Anterior cingulate cortex (tissue), 58 donors: ENCODE data around the gene NTRK3.
"Not testable (repeated sequence)": the region's sequence is repeated elsewhere in the genome, so short reads cannot be mapped to it uniquely, and the experiment has no call there.

Experiments
- DNase-seq, 58 donors: peaks; one replicate each; lab custom pipeline; 2025; lab: John Stamatoyannopoulos, UW

The NTRK3 gene

GRCh38 chr15:87863152-87863551 is 393.4 kb downstream of the NTRK3 start:
- DNase-seq, result no peak

GRCh38 chr15:87860743-87861142 is 395.8 kb downstream of the NTRK3 start:
- DNase-seq, result no peak

GRCh38 chr15:87858651-87859050 is 397.9 kb downstream of the NTRK3 start:
- DNase-seq, result no peak

GRCh38 chr15:87851497-87851896 is 405.0 kb downstream of the NTRK3 start:
- DNase-seq, result no peak

GRCh38 chr15:87850916-87851315 is 405.6 kb downstream of the NTRK3 start:
- DNase-seq, result no peak

GRCh38 chr15:87849181-87849580 is 407.4 kb downstream of the NTRK3 start:
- DNase-seq, result no peak

GRCh38 chr15:87848012-87848411 is 408.5 kb downstream of the NTRK3 start:
- no peak for DNase-seq

GRCh38 chr15:87846746-87847145 is 409.8 kb downstream of the NTRK3 start:
- DNase-seq, result no peak

- DNase-seq, result no peak
Observed at GRCh38 chr15:87843312-87843711, 413.2 kb downstream of the NTRK3 start.

- DNase-seq, result no peak
Observed at GRCh38 chr15:87841426-87841998, 415.0 kb downstream of the NTRK3 start.

- not testable (repeated sequence) for DNase-seq
Observed at GRCh38 chr15:87835830-87836229, 420.7 kb downstream of the NTRK3 start.

- not testable (repeated sequence) for DNase-seq
Observed at GRCh38 chr15:87833333-87833732, 423.2 kb downstream of the NTRK3 start.

GRCh38 chr15:87829332-87830050 is 427.0 kb downstream of the NTRK3 start:
- no peak for DNase-seq

GRCh38 chr15:87828608-87829007 is 427.9 kb downstream of the NTRK3 start:
- no peak for DNase-seq

- no peak for DNase-seq
Observed at GRCh38 chr15:87827131-87827530, 429.4 kb downstream of the NTRK3 start.

- DNase-seq, result no peak
Observed at GRCh38 chr15:87826119-87826747, 430.3 kb downstream of the NTRK3 start.

- no peak for DNase-seq
Observed at GRCh38 chr15:87818756-87819155, 437.8 kb downstream of the NTRK3 start.

GRCh38 chr15:87817553-87817952 is 439.0 kb downstream of the NTRK3 start:
- no peak for DNase-seq

- no peak for DNase-seq
Observed at GRCh38 chr15:87816811-87817210, 439.7 kb downstream of the NTRK3 start.

- DNase-seq, result no peak
Observed at GRCh38 chr15:87816016-87816415, 440.5 kb downstream of the NTRK3 start.
